ENCODE results near the gene FNIP1. TPM values are rescaled to one million over a fixed set of nuclear protein-coding genes. Genes with fewer than 3 reads are reported as not detected.
"Not testable (repeated sequence)": the region's sequence is repeated elsewhere in the genome, so short reads cannot be mapped to it uniquely, and the experiment has no call there.

FNIP1 gene
- total and polyA plus RNA-seq, 12 donors: 2.9 to 63.4 (median 33.8) TPM

DNA sequence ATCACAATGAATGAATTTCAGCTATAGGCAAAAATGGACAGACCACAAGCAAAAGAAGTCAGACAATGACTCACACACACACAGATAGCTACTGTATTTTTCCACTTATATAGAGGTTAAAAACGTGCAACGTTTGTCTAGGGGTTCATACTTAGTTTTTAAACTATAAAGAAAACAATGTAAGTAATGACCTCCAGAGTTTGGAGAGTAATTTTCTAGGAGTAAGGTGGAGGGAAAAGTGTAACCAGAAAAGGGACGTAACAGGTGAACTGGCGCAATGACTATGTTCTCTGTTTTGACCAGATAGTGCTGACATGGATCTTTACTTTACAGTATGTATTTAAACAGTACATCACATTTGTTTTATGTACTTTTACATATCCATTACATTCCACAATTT, 51.1 kb downstream of the FNIP1 start:
- H3K4me1 ChIP-seq (replicated peaks in 1 of 2): peaks cover 0 to 22% of the 10 kb centered on the region in 2 donors
- DNase-seq: no peak
- intact Hi-C loops (cut with DNase I): no loop called here
- H3K4me3 ChIP-seq: no peak overlapping the region
- H3K9me3 ChIP-seq (replicated peaks in 1 of 3): no peaks in the 10 kb centered on the region
- TF ChIP-seq POLR2A (IDR thresholded peaks at IDR 0.05): no peak
- TF ChIP-seq, protein P1, sequence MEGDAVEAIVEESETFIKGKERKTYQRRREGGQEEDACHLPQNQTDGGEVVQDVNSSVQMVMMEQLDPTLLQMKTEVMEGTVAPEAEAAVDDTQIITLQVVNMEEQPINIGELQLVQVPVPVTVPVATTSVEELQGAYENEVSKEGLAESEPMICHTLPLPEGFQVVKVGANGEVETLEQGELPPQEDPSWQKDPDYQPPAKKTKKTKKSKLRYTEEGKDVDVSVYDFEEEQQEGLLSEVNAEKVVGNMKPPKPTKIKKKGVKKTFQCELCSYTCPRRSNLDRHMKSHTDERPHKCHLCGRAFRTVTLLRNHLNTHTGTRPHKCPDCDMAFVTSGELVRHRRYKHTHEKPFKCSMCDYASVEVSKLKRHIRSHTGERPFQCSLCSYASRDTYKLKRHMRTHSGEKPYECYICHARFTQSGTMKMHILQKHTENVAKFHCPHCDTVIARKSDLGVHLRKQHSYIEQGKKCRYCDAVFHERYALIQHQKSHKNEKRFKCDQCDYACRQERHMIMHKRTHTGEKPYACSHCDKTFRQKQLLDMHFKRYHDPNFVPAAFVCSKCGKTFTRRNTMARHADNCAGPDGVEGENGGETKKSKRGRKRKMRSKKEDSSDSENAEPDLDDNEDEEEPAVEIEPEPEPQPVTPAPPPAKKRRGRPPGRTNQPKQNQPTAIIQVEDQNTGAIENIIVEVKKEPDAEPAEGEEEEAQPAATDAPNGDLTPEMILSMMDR (IDR thresholded peaks at IDR 0.05): no peak
- H3K27ac ChIP-seq: no peak overlapping the region
- H3K27me3 ChIP-seq: no peaks in the 10 kb centered on the region
- peaks cover 0 to 3% of the 10 kb centered on the region in 2 donors for H3K36me3 ChIP-seq (replicated peaks in 1 of 2)
- WGBS, 4 donors: 70 to 82% (median 77%) methylated on average over 4 of the region's 4 CpGs

DNA sequence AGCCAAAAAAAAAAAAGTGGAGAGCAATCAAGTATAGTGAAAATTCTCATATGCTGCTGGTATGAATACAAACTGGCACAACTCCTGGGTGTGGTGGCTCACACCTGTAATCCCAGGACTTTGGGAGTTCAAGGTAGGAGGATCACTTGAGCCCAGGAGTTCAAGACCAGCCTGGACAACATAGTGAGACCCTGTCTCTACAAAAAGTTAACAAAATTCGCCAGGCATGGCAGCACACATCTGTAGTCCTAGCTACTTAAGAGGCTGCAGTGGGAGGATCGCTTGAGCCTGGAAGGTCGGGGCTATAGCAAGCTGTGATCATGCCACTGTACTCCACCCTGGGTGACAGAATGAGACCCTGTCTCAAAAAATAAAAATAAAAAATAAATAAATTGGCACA, 51.7 kb downstream of the FNIP1 start:
- intact Hi-C loops (cut with DNase I): no loop called here
- no peaks in the 10 kb centered on the region for H3K27me3 ChIP-seq
- no peak overlapping the region for H3K4me3 ChIP-seq
- no peak for DNase-seq
- peaks cover 0 to 7% of the 10 kb centered on the region in 2 donors for H3K36me3 ChIP-seq (replicated peaks in 1 of 2)
- peaks cover 0 to 22% of the 10 kb centered on the region in 2 donors for H3K4me1 ChIP-seq (replicated peaks in 1 of 2)
- no peaks in the 10 kb centered on the region for H3K9me3 ChIP-seq (replicated peaks in 1 of 3)
- no peak overlapping the region for H3K27ac ChIP-seq
- WGBS, 4 donors: 92 to 97% (median 95%) methylated on average over 3 of the region's 3 CpGs
- no peak for TF ChIP-seq POLR2A (IDR thresholded peaks at IDR 0.05)
- TF ChIP-seq, protein P1 (IDR thresholded peaks at IDR 0.05): no peak

DNA sequence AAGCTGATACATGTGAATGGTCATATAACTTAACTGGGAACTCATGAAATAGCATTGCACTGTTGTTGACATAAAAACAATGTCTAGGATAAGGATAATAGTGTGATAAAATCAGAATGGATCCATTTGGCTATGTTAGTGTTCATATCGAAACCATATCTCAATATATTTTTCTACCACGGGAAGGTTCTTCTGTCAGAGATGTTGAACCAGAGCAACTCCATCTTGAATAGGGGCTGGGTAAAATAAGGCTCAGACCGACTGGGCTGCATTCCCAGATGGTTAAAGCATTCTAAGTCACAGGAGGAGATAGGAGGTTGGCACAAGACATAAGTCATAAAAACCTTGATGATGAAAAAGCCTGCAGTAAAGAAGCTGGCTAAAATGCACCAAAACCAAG, 56.3 kb downstream of the FNIP1 start:
- Histone ChIP-seq H3K4me3 (no peak overlapping the region), H3K27ac (no peak overlapping the region), H3K4me1 (replicated peaks in 1 of 2) (peaks cover 0 to 11% of the 10 kb centered on the region in 2 donors), H3K36me3 (replicated peaks in 1 of 2) (peaks cover 0 to 7% of the 10 kb centered on the region in 2 donors), H3K9me3 (replicated peaks in 1 of 3) (no peaks in the 10 kb centered on the region), H3K27me3 (no peaks in the 10 kb centered on the region)
- no peak for TF ChIP-seq POLR2A (IDR thresholded peaks at IDR 0.05)
- TF ChIP-seq, protein P1 (IDR thresholded peaks at IDR 0.05): no peak
- DNase-seq: no peak
- intact Hi-C loops (cut with DNase I): no loop called here
- 94 to 100% (median 99%) methylated on average over 3 of the region's 3 CpGs for WGBS, 4 donors

DNA sequence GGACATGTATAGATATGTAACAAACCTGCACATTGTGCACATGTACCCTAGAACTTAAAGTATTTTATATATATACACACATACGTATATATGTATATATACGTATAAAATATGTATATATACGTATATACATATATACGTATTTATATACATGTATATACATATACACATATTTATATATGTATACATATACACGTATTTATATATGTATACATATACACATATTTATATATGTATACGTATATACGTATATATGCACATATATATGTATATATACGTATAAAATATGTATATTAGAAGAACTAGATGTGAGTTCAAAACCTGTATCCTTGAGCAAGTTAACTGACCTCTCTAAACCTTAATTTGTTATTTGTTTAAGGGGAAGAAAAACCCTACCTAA, 61.4 kb downstream of the FNIP1 start:
- 87 to 99% (median 95%) methylated on average over 8 of the region's 8 CpGs for WGBS, 4 donors
- Histone ChIP-seq H3K9me3 (replicated peaks in 1 of 3) (no peaks in the 10 kb centered on the region), H3K4me1 (replicated peaks in 1 of 2) (no peaks in the 10 kb centered on the region), H3K27ac (no peak overlapping the region), H3K27me3 (no peaks in the 10 kb centered on the region), H3K4me3 (no peak overlapping the region), H3K36me3 (replicated peaks in 1 of 2) (peaks cover 0 to 8% of the 10 kb centered on the region in 2 donors)
- DNase-seq: no peak
- intact Hi-C loops (cut with DNase I): no loop called here
- TF ChIP-seq, protein P1 (IDR thresholded peaks at IDR 0.05): no peak
- TF ChIP-seq POLR2A (IDR thresholded peaks at IDR 0.05): no peak

DNA sequence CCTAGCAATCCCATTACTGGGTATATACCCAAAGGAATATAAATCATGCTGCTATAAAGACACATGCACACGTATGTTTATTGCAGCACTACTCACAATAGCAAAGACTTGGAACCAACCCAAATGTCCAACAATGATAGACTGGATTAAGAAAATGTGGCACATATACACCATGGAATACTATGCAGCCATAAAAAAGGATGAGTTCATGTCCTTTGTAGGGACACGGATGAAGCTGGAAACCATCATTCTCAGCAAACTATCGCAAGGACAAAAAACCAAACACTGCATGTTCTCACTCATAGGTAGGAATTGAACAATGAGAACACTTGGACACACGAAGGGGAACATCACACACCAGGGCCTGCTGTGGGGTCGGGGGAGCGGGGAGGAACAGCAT, 61.9 kb downstream of the FNIP1 start:
- DNase-seq; intact Hi-C loops (cut with DNase I): not testable (repeated sequence)
- 92 to 100% (median 99%) methylated on average over 4 to 6 of the region's 6 CpGs for WGBS, 4 donors

DNA sequence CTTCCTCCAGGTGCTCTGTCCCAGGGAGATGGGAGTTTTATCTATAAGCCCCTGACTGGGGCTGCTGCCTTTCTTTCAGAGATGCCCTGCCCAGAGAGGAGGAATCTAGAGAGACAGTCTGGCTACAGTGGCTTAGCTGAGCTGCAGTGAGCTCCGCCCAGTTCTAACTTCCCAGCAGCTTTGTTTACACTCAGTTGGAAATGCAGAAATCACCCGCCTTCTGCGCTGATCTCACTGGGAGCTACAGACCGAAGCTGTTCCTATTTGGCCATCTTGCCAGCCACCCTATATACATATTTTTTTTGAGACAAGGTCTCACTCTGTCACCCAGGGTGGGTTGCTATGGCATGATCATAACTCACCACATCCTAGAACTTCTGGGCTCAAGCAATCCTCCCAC, 67.5 kb downstream of the FNIP1 start:
- H3K4me1 ChIP-seq (replicated peaks in 1 of 2); H3K4me3 ChIP-seq; DNase-seq; H3K27ac ChIP-seq; intact Hi-C loops (cut with DNase I); H3K27me3 ChIP-seq; H3K9me3 ChIP-seq (replicated peaks in 1 of 3): not testable (repeated sequence)
- H3K36me3 ChIP-seq (replicated peaks in 1 of 2): peaks cover 0 to 22% of the 10 kb centered on the region in 2 donors
- WGBS, 4 donors: 94 to 100% (median 96%) methylated on average over 4 of the region's 4 CpGs

More for the DNA sequence above, 61.9 kb downstream of the FNIP1 start:
- H3K27me3 ChIP-seq; H3K9me3 ChIP-seq (replicated peaks in 1 of 3); H3K36me3 ChIP-seq (replicated peaks in 1 of 2); H3K27ac ChIP-seq; H3K4me1 ChIP-seq (replicated peaks in 1 of 2); H3K4me3 ChIP-seq: not testable (repeated sequence)

DNA sequence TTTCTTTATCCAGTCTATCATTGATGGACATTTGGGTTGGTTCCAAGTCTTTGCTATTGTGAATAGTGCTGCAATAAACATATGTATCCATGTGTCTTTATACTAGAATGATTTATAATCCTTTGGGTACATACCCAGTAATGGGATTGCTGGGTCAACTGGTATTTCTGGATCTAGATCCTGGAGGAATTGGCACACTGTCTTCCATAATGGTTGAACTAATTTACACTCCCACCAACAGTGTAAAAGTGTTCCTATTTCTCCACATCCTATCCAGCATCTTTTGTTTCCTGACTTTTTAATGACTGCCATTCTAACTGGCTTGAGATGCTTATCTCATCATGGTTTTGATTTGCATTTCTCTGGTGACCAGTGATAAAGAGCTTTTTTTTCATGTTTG, 72.7 kb downstream of the FNIP1 start:
- DNase-seq; H3K4me3 ChIP-seq; H3K27ac ChIP-seq; H3K9me3 ChIP-seq (replicated peaks in 1 of 3); intact Hi-C loops (cut with DNase I); H3K4me1 ChIP-seq (replicated peaks in 1 of 2); H3K36me3 ChIP-seq (replicated peaks in 1 of 2); H3K27me3 ChIP-seq: not testable (repeated sequence)
